GM11168 (cell line): ENCODE measurements around the gene BSPRY.
"Not testable (repeated sequence)": the region's sequence is repeated elsewhere in the genome, so short reads cannot be mapped to it uniquely, and the experiment has no call there.

ENCODE experiments used
- in situ Hi-C: fragments of 300-500 bp; cut with MboI; formaldehyde crosslinking; loops from one replicate; pipeline ENCODE4 v1.12.0; 2022; ENCODE audit warnings: low sequenced_read_pairs; ENCODE audit not compliant: unreplicated experiment

BSPRY gene

GRCh38 chr9:113368348-113368981 is 19.1 kb downstream of the BSPRY start:
- in situ Hi-C loops, result no loop called here

- in situ Hi-C loops, result no loop called here
These were observed 19.9 kb downstream of the BSPRY start for GRCh38 chr9:113368982-113369854.

GRCh38 chr9:113369855-113370140 is 20.5 kb downstream of the BSPRY start:
- in situ Hi-C loops, result no loop called here

GRCh38 chr9:113370806-113371325 is 21.5 kb downstream of the BSPRY start:
- in situ Hi-C loops, result no loop called here

- in situ Hi-C loops, result no loop called here
These were observed 22.7 kb downstream of the BSPRY start for GRCh38 chr9:113372059-113372458.

- in situ Hi-C loops, result no loop called here
These were observed 23.9 kb downstream of the BSPRY start for GRCh38 chr9:113373256-113373655.

GRCh38 chr9:113373676-113374392 is 24.5 kb downstream of the BSPRY start:
- in situ Hi-C loops, result no loop called here

GRCh38 chr9:113375057-113376023 is 26.0 kb downstream of the BSPRY start:
- in situ Hi-C loops, result no loop called here

GRCh38 chr9:113376634-113377567 is 27.6 kb downstream of the BSPRY start, which contains the start of gene HDHD3:
Gene HDHD3, minus strand, starts transcription at chr9:113376986. Its CDS starts 2,632 bp downstream, at chr9:113374354.
- in situ Hi-C loops, result no loop called here

GRCh38 chr9:113379094-113379828 is 29.9 kb downstream of the BSPRY start:
- in situ Hi-C loops, result not testable (repeated sequence)

GRCh38 chr9:113379829-113380210 is 30.5 kb downstream of the BSPRY start:
- in situ Hi-C loops, result not testable (repeated sequence)

GRCh38 chr9:113380869-113381378 is 31.6 kb downstream of the BSPRY start:
- in situ Hi-C loops, result no loop called here

- in situ Hi-C loops, result not testable (repeated sequence)
These were observed 32.1 kb downstream of the BSPRY start for GRCh38 chr9:113381441-113381840.

GRCh38 chr9:113381909-113382411 is 32.6 kb downstream of the BSPRY start:
- in situ Hi-C loops, result no loop called here

- in situ Hi-C loops, result no loop called here
These were observed 37.4 kb downstream of the BSPRY start for GRCh38 chr9:113386571-113387393.

- in situ Hi-C loops, result no loop called here
These were observed 38.4 kb downstream of the BSPRY start for GRCh38 chr9:113387560-113388230.
